ENCODE results near the gene NEURL3.
A peak's percentile ranks its signal among the peaks of the same experiment; 100 is the strongest.

The NEURL3 gene

GRCh38 chr2:96498021-96498431 lies 7.1 kb downstream of the NEURL3 start:
- Histone ChIP-seq H3K36me3 (ENCODE audit: control insufficient read depth in 2 of 2, insufficient read depth in 1 of 2, low read length in 2 of 2) (no peaks in the 10 kb centered on the region), H3K4me1 (ENCODE audit: control insufficient read depth, insufficient read depth, low read length) (no peaks in the 10 kb centered on the region), H3K4me3 (ENCODE audit: low read depth, low read length) (no peak overlapping the region), H3K9me3 (ENCODE audit: control insufficient read depth, insufficient read depth, low read depth, low read length) (no peaks in the 10 kb centered on the region; the same call in 1 of the 2 replicates), H3K27ac (ENCODE audit: extremely low read depth, low read depth, low read length) (no peak overlapping the region)
- POLR2A ChIA-PET: no interaction called here
- CTCF ChIA-PET: no interaction called here
- TF ChIP-seq ZNF664 (tag by site-specific recombination; IDR thresholded peaks at IDR 0.05) (no peak), ZBTB1 (tag by site-specific recombination; IDR thresholded peaks at IDR 0.05) (no peak), ZNF830 (tag by site-specific recombination; IDR thresholded peaks at IDR 0.05; ENCODE audit: low read depth) (no peak), ZIC2 (tag by site-specific recombination; IDR thresholded peaks at IDR 0.05) (no peak), BCL11B (tag by site-specific recombination; IDR thresholded peaks at IDR 0.05; ENCODE audit: low read depth) (no peak), KLF1 (tag by site-specific recombination; IDR thresholded peaks at IDR 0.05) (no peak), ZNF677 (tag by site-specific recombination; IDR thresholded peaks at IDR 0.05) (no peak), ZNF660 (tag by site-specific recombination; IDR thresholded peaks at IDR 0.05) (no peak), ZBTB7A (tag by site-specific recombination; IDR thresholded peaks at IDR 0.05; ENCODE audit: low read depth) (no peak), IKZF3 (tag by site-specific recombination; IDR thresholded peaks at IDR 0.05) (no peak), KLF10 (tag by site-specific recombination; IDR thresholded peaks at IDR 0.05) (no peak), ZNF610 (tag by site-specific recombination; IDR thresholded peaks at IDR 0.05; ENCODE audit: borderline replicate concordance) (no peak), EGR2 (tag by site-specific recombination; IDR thresholded peaks at IDR 0.05; ENCODE audit: low read depth) (no peak), ZNF140 (tag by site-specific recombination; IDR thresholded peaks at IDR 0.05) (no peak)

GRCh38 chr2:96495982-96496629 lies 9.1 kb downstream of the NEURL3 start:
- ChIA-PET POLR2A (interaction anchor here (0.7 kb wide), 1 partner anchor 597 kb away, joined by 3 read pairs; no protein-coding TSS in a partner anchor), CTCF (interaction anchor here (0.8 to 3.0 kb wide), 4 partner anchors 9 to 89 kb away, joined by 3 to 14 read pairs (median 4); partner anchors contain the start of gene NEURL3)
- TF ChIP-seq ZBTB7A (tag by site-specific recombination; IDR thresholded peaks at IDR 0.05; ENCODE audit: low read depth): no peak
- peak; percentile 57; the same call in 1 of the 2 replicates for TF ChIP-seq ZNF677 (tag by site-specific recombination; IDR thresholded peaks at IDR 0.05)
- no peak for TF ChIP-seq PRDM6 (tag by site-specific recombination; IDR thresholded peaks at IDR 0.05)
- Histone ChIP-seq H3K36me3 (ENCODE audit: control insufficient read depth in 2 of 2, insufficient read depth in 1 of 2, low read length in 2 of 2) (no peaks in the 10 kb centered on the region), H3K27ac (ENCODE audit: extremely low read depth, low read depth, low read length) (no peak overlapping the region), H3K4me1 (ENCODE audit: control insufficient read depth, insufficient read depth, low read length) (no peaks in the 10 kb centered on the region), H3K9me3 (ENCODE audit: control insufficient read depth, insufficient read depth, low read depth, low read length) (no peaks in the 10 kb centered on the region; the same call in 1 of the 2 replicates), H3K4me3 (ENCODE audit: low read depth, low read length) (no peak overlapping the region)

- H3K9me3 ChIP-seq (ENCODE audit: control insufficient read depth, insufficient read depth, low read depth, low read length): no peaks in the 10 kb centered on the region; the same call in 1 of the 2 replicates
- no peak overlapping the region for H3K4me3 ChIP-seq (ENCODE audit: low read depth, low read length)
- H3K36me3 ChIP-seq (ENCODE audit: control insufficient read depth in 2 of 2, insufficient read depth in 1 of 2, low read length in 2 of 2): no peaks in the 10 kb centered on the region
- ChIA-PET POLR2A (no interaction called here), CTCF (interaction anchor here (3.0 kb wide), 1 partner anchor 15 kb away, joined by 14 read pairs; no protein-coding TSS in a partner anchor)
- no peak overlapping the region for H3K27ac ChIP-seq (ENCODE audit: extremely low read depth, low read depth, low read length)
- peak; percentile 69 for TF ChIP-seq SETDB1 (IDR thresholded peaks at IDR 0.05; ENCODE audit: insufficient read length, low read length)
- TF ChIP-seq ZNF292 (tag by site-specific recombination; IDR thresholded peaks at IDR 0.05; ENCODE audit: borderline replicate concordance, low read depth): no peak
- H3K4me1 ChIP-seq (ENCODE audit: control insufficient read depth, insufficient read depth, low read length): no peaks in the 10 kb centered on the region
Observed at GRCh38 chr2:96494188-96494587, 11.0 kb downstream of the NEURL3 start.

Measured in HEK293 (cell line).